Psoas muscle (tissue), 8 donors: ENCODE data around the gene LGALS3. TPM values are rescaled to one million over a fixed set of nuclear protein-coding genes. Genes with fewer than 3 reads are reported as not detected.

Source experiments
- ATAC-seq, 4 donors: fragments of 200-7000 bp; cut with Tn5 transposase; one replicate each; pipeline ENCODE4 v1.9.1; 2020; ENCODE audit warnings: moderate library complexity in 3 of 4, mild to moderate bottlenecking in 2 of 4
- DNase-seq, 2 donors: peaks; one replicate each; pipeline ENCODE4 v3.0.0-alpha.2; 2020
- H3K27ac ChIP-seq: fragments of 200-600 bp; one replicate; pipeline ENCODE4 v1.8.0; 2022
- H3K27me3 ChIP-seq, 3 donors: fragments of 200-600 bp in 1 of 3; one replicate each; pipeline versions ENCODE4 v1.6.1 to v1.8.0; 2013 to 2022; ENCODE audit warnings: low read length in 2 of 3, mild to moderate bottlenecking in 2 of 3, moderate library complexity in 1 of 3; ENCODE audit not compliant: insufficient read depth in 3 of 3
- H3K36me3 ChIP-seq, 2 donors: fragments of 200-600 bp in 1 of 2; one replicate each; pipeline versions ENCODE4 v1.6.1 to v1.8.0; 2013 to 2022; ENCODE audit warnings: low read depth in 1 of 2, mild to moderate bottlenecking in 1 of 2, moderate library complexity in 1 of 2; ENCODE audit not compliant: insufficient read depth in 1 of 2
- H3K4me1 ChIP-seq: fragments of 200-600 bp; one replicate; pipeline ENCODE4 v1.8.0; 2022
- H3K4me3 ChIP-seq: fragments of 200-600 bp; one replicate; pipeline ENCODE4 v1.8.0; 2022; ENCODE audit warnings: mild to moderate bottlenecking
- H3K9me3 ChIP-seq: fragments of 200-600 bp; one replicate; pipeline ENCODE4 v1.8.0; 2022
- CTCF ChIP-seq: fragments of 200-600 bp; IDR thresholded peaks from one replicate; pipeline ENCODE4 v1.8.0; 2022; ENCODE audit warnings: antibody characterized with exemption
- WGBS, 3 donors: extraction: QIAGEN DNeasy Blood & Tissue Kit; methylation state at CpG; one replicate each; pipeline versions ENCODE4 v1.1.6 to v1.1.7; 2013; 5-methylcytosine and 5-hydroxymethylcytosine counted together
- intact Hi-C, 2 donors: fragments of 100-400 bp; cut with DNase I; formaldehyde crosslinking; loops; one replicate each; pipeline versions ENCODE4 v1.11.0 to v1.14.2; 2022
- polyA plus RNA-seq, 3 donors: library from polyadenylated mRNA; stranded (reverse); fragments of 200-250 nt; gene quantifications; one replicate each; pipeline ENCODE4 v1.2.3, GENCODE V29; 2013
- total RNA-seq, 4 donors: library from RNA; stranded (reverse); fragmentation: NEBNext Ultra II Directional in 2 of 4; extraction: Animal tissue kit (Norgen Biotek cat#: 25700) in 2 of 4; gene quantifications; one replicate each; pipeline versions ENCODE4 v1.2.1 to v1.2.4, GENCODE V29; 2021 to 2023
- donor health status: healthy with polysubstance abuse.
- donor health status: DM: no; HTN: no; CAD: no; lungs with moderate emphysema.
- donor health status: Bipolar disorder and iron deficiency.
- donor health status: healthy.
- donor health status: DM: yes; HTN: yes; CAD: no.
- donor health status: DM: no; HTN: no; CAD: no.
- donor health status: DM: no; HTN: no; CAD: no.
- donor health status: DM: yes; HTN: yes; CAD: no.

LGALS3 gene
- total and polyA plus RNA-seq, 7 donors: 27.7 to 71.4 (median 44.7) TPM

- H3K4me3 ChIP-seq: no peak overlapping the region
- H3K4me1 ChIP-seq: no peaks in the 10 kb centered on the region
- no peaks in the 10 kb centered on the region for H3K36me3 ChIP-seq
- no peaks in the 10 kb centered on the region for H3K27me3 ChIP-seq
- no peak overlapping the region for H3K27ac ChIP-seq
- no peak for TF ChIP-seq CTCF
- intact Hi-C loops: no loop called here
- DNase-seq (no peak), ATAC-seq (no peak)
- 73 to 79% (median 79%) methylated on average over 4 of the region's 4 CpGs for WGBS, 3 donors
- no peaks in the 10 kb centered on the region for H3K9me3 ChIP-seq
Observed at GRCh38 chr14:55180434-55180833, 51.4 kb downstream of the LGALS3 start.

DNA sequence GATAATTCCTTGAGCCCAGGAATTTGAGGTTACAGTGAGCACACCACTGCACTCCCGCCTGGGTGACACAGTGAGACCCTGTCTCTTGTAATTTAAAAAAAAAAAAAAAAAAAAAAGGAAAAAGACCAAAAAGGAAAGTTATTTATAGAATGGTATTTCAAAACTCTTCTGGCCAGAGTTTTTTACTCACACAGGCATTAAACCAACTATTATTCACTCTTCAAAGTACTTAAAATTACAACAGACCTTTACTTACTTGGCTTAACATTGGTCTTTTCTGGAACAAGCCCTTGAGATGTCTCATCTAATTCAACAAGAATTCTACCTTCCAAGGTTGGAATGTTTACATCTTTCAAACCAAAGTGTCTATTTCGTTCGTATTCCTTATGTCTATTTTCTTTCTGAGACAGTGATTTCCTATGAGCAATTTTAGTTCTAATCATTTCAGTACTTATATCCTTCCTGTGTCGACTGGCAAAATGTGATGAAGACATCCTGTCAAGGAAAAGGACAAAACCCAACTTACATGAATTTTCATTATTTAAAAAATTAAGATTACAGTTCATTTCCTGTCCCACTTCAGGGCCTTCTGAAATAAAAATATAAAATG lies 59.7 kb downstream of the LGALS3 start:
- no peaks in the 10 kb centered on the region for H3K9me3 ChIP-seq
- no peak overlapping the region for H3K27ac ChIP-seq
- 76 to 85% (median 82%) methylated on average over 4 of the region's 4 CpGs for WGBS, 3 donors
- DNase-seq (no peak), ATAC-seq (no peak)
- intact Hi-C loops: no loop called here
- no peak for TF ChIP-seq CTCF
- no peak overlapping the region for H3K4me3 ChIP-seq
- H3K27me3 ChIP-seq: no peaks in the 10 kb centered on the region
- no peaks in the 10 kb centered on the region for H3K4me1 ChIP-seq
- no peaks in the 10 kb centered on the region for H3K36me3 ChIP-seq

DNA sequence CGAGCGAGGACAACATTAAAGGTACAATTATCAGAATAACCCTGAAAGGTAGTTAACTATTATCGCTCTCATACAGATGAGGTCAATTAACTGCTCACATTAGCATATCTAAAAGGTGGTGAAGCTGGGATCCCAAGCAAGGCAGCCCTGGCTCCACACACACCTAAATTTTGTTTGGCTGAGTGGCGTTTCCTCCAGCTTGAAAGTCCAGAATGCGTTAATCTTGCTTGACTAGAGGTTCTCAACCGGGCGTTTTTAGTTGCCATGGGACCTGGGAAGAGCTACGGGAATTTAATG lies 61.8 kb downstream of the LGALS3 start:
- intact Hi-C loops: loop anchor here in 1 of 2 donors (5.0 kb wide), 1 partner anchor 221 kb away; the partner anchor contains the start of gene ATG14
- WGBS, 3 donors: 6 to 7% (median 6%) methylated on average over 8 of the region's 8 CpGs

GRCh38 chr14:55191203-55192053 lies 62.4 kb downstream of the LGALS3 start, which contains the start of gene DLGAP5:
Gene DLGAP5, minus strand, starts transcription at chr14:55191585. Its CDS starts 2,406 bp downstream, at chr14:55189179.
- no peaks in the 10 kb centered on the region for H3K36me3 ChIP-seq
- no peaks in the 10 kb centered on the region for H3K4me1 ChIP-seq
- WGBS, 3 donors: 1 to 3% (median 2%) methylated on average over 45 to 46 of the region's 46 CpGs
- ATAC-seq (peak; percentile 98 to 100 (median 99)), DNase-seq (peak; percentile 87 to 92)
- no peak for TF ChIP-seq CTCF
- intact Hi-C loops: loop anchor here in 1 of 2 donors (5.0 kb wide), 1 partner anchor 221 kb away; the partner anchor contains the start of gene ATG14
- H3K27me3 ChIP-seq: no peaks in the 10 kb centered on the region
- no peaks in the 10 kb centered on the region for H3K9me3 ChIP-seq
- peak within 1 kb of the TSS; percentile 81 for H3K4me3 ChIP-seq
- H3K27ac ChIP-seq: peak within 1 kb of the TSS; percentile 53

More for the DNA sequence above, 61.8 kb downstream of the LGALS3 start:
- no peak for ATAC-seq
- DNase-seq: no peak
- H3K27ac ChIP-seq: no peak overlapping the region
- H3K4me1 ChIP-seq: no peaks in the 10 kb centered on the region
- H3K36me3 ChIP-seq: no peaks in the 10 kb centered on the region
- H3K9me3 ChIP-seq: no peaks in the 10 kb centered on the region
- H3K27me3 ChIP-seq: no peaks in the 10 kb centered on the region
- TF ChIP-seq CTCF: no peak
- H3K4me3 ChIP-seq: peak overlapping the region; percentile 81
